ENCODE results near the gene NEU4. TPM values are rescaled to one million over a fixed set of nuclear protein-coding genes. Genes with fewer than 3 reads are reported as not detected.
"Not testable (repeated sequence)": the region's sequence is repeated elsewhere in the genome, so short reads cannot be mapped to it uniquely, and the experiment has no call there.

Gene NEU4
- total and polyA plus RNA-seq, 11 donors, result 0.07 to 1.4 (median 0.45) TPM; not detected in 4

DNA sequence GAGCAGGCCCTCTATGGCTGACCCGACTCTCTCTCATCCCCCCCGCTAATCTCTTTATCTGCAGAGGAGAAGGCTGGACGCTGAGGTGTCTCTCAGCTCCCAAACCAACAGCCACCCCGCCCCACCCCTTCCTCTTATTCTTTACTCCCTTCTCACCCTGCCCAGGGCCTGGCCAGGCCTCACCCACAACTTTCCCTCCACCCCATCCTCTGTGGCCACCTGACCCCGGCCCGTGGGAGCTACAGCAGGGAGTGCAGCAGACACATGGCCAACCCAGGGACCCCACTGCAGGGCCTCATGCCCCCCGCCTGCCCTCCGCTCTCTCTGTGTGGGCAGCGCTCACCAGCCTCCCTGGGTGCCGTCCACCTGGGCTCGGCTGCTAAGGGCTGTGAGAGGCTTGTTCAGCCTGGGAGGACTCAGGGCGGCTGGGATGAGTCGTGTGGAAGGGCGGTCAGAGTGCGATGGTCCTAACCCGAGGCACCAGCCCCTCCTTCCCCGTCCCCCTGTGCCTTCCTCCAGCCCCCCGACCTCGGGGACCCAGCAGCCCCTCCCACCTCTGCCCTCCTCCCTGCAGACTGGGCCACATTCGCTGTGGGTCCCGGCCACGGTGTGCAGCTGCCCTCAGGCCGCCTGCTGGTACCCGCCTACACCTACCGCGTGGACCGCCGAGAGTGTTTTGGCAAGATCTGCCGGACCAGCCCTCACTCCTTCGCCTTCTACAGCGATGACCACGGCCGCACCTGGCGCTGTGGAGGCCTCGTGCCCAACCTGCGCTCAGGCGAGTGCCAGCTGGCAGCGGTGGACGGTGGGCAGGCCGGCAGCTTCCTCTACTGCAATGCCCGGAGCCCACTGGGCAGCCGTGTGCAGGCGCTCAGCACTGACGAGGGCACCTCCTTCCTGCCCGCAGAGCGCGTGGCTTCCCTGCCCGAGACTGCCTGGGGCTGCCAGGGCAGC, 6.8 kb downstream of the NEU4 start:
- intact Hi-C loops (cut with DNase I), result no loop called here
- Histone ChIP-seq H3K9me3 (no peaks in the 10 kb centered on the region), H3K36me3 (no peaks in the 10 kb centered on the region), H3K4me1 (peaks cover 0 to 17% (median 9%) of the 10 kb centered on the region in 12 donors), H3K4me3 (no peak overlapping the region), H3K27me3 (no peaks in the 10 kb centered on the region), H3K27ac (no peak overlapping the region)
- peak in 2 of 5 donors; percentile 24 to 61 for DNase-seq
- 81 to 88% (median 81%) methylated on average over 34 to 48 of the region's 48 CpGs for WGBS, 4 donors
- no peak for TF ChIP-seq CTCF (IDR thresholded peaks at IDR 0.05)
- TF ChIP-seq POLR2A (IDR thresholded peaks at IDR 0.05), result no peak
- peak in 1 of 4 donors; percentile 8 for ATAC-seq

GRCh38 chr2:241816431-241817121, 7.6 kb downstream of the NEU4 start:
- 42 to 82% (median 75%) methylated on average over 7 to 33 of the region's 33 CpGs for WGBS, 4 donors

GRCh38 chr2:241817126-241817820, 8.3 kb downstream of the NEU4 start:
- 40 to 64% (median 49%) methylated on average over 16 of the region's 16 CpGs for WGBS, 4 donors
- intact Hi-C loops (cut with DNase I), result no loop called here
- peak in 3 of 5 donors; percentile 17 to 49 (median 25) for DNase-seq
- TF ChIP-seq CTCF (IDR thresholded peaks at IDR 0.05), result no peak
- TF ChIP-seq POLR2A (IDR thresholded peaks at IDR 0.05), result no peak
- H3K27me3 ChIP-seq, result no peaks in the 10 kb centered on the region
- peaks cover 0 to 17% (median 5%) of the 10 kb centered on the region in 12 donors for H3K4me1 ChIP-seq
- no peaks in the 10 kb centered on the region for H3K9me3 ChIP-seq
- H3K27ac ChIP-seq, result peak overlapping the region in 1 of 12 donors; percentile 56
- H3K4me3 ChIP-seq, result no peak overlapping the region
- H3K36me3 ChIP-seq, result no peaks in the 10 kb centered on the region
- peak in 1 of 4 donors; percentile 6 for ATAC-seq

More at GRCh38 chr2:241816431-241817121, 7.6 kb downstream of the NEU4 start:
- H3K27ac ChIP-seq, result peak overlapping the region in 1 of 12 donors; percentile 56
- intact Hi-C loops (cut with DNase I), result no loop called here
- no peak overlapping the region for H3K4me3 ChIP-seq
- no peaks in the 10 kb centered on the region for H3K9me3 ChIP-seq
- peaks cover 0 to 15% (median 5%) of the 10 kb centered on the region in 12 donors for H3K4me1 ChIP-seq
- ATAC-seq, result no peak
- no peaks in the 10 kb centered on the region for H3K36me3 ChIP-seq
- TF ChIP-seq POLR2A (IDR thresholded peaks at IDR 0.05) (no peak), CTCF (IDR thresholded peaks at IDR 0.05) (no peak)
- peak in 2 of 5 donors; percentile 23 to 61 for DNase-seq
- no peaks in the 10 kb centered on the region for H3K27me3 ChIP-seq

- intact Hi-C loops (cut with DNase I); H3K9me3 ChIP-seq; H3K36me3 ChIP-seq; ATAC-seq; H3K27me3 ChIP-seq; H3K27ac ChIP-seq; H3K4me3 ChIP-seq; DNase-seq: not testable (repeated sequence)
- WGBS, 4 donors, result 82 to 89% (median 86%) methylated on average over 10 of the region's 10 CpGs
- H3K4me1 ChIP-seq, result peaks cover 0 to 17% (median 5%) of the 10 kb centered on the region in 12 donors
Measured at GRCh38 chr2:241817821-241818215, 8.8 kb downstream of the NEU4 start.

All from heart left ventricle (tissue), 16 donors.